A673 (cell line): ENCODE measurements around the gene SLC25A13. TPM values are rescaled to one million over a fixed set of nuclear protein-coding genes. Genes with fewer than 3 reads are reported as not detected.

Experiments used
- BruUV-seq: library from RNA; stranded (reverse); fragments of 400-500 nt; replicated peaks from 2 replicates; lab custom pipeline; 2021; lab: Mats Ljungman, UMichigan
- CTCF ChIA-PET: fragments of 300-600 bp; sonication (Branson Sonifier 250); formaldehyde crosslinking; loops from one replicate; lab custom pipeline; 2022; ENCODE audit warnings: antibody characterized with exemption; lab: Charles Lee
- POLR2A ChIA-PET: fragments of 300-600 bp; sonication (Branson Sonifier 250); formaldehyde crosslinking; loops from one replicate; lab custom pipeline; 2022; ENCODE audit warnings: antibody characterized with exemption; ENCODE audit not compliant: low non-redundant PET; lab: Charles Lee
- DNase-seq: peaks from one replicate; pipeline ENCODE4 v3.0.0-alpha.2; 2015; ENCODE audit warnings: low spot score
- H3K27ac ChIP-seq: fragments of 200-600 bp; sonication (generic); 2 replicates; pipeline ENCODE4 v1.5.1; 2016; ENCODE audit warnings: mixed run types, low read depth, mild to moderate bottlenecking, mixed read lengths, antibody characterized with exemption, low read length; ENCODE audit not compliant: poor library complexity, severe bottlenecking
- H3K27me3 ChIP-seq: fragments of 200-600 bp; sonication (generic); replicated peaks from 2 replicates; pipeline ENCODE4 v1.6.1; 2017; ENCODE audit warnings: mixed run types, low read depth, mild to moderate bottlenecking, mixed read lengths, antibody characterized with exemption, low read length; ENCODE audit not compliant: insufficient read depth, poor library complexity
- H3K36me3 ChIP-seq: fragments of 200-600 bp; sonication (generic); 2 replicates; pipeline ENCODE4 v1.6.1; 2016; ENCODE audit warnings: mixed run types, mild to moderate bottlenecking, mixed read lengths, antibody characterized with exemption, low read length; ENCODE audit not compliant: insufficient read depth, poor library complexity, severe bottlenecking
- H3K4me1 ChIP-seq: fragments of 200-600 bp; sonication (generic); 2 replicates; pipeline ENCODE4 v1.6.1; 2017; ENCODE audit warnings: mixed run types, mild to moderate bottlenecking, mixed read lengths, antibody characterized with exemption, low read length; ENCODE audit not compliant: insufficient read depth, poor library complexity, severe bottlenecking
- H3K4me3 ChIP-seq: fragments of 200-600 bp; sonication (generic); 2 replicates; pipeline ENCODE4 v1.5.1; 2016; ENCODE audit warnings: low read depth, mixed run types, mild to moderate bottlenecking, mixed read lengths, low read length; ENCODE audit not compliant: poor library complexity, severe bottlenecking
- H3K9me3 ChIP-seq: fragments of 200-600 bp; sonication (generic); 2 replicates; pipeline ENCODE4 v1.6.1; 2016; ENCODE audit warnings: mixed run types, low read depth, mild to moderate bottlenecking, mixed read lengths, antibody characterized with exemption, low read length; ENCODE audit not compliant: poor library complexity, severe bottlenecking
- CTCF ChIP-seq: fragments of 300-800, 200-600 bp; sonication (generic); conservative IDR thresholded peaks from 2 replicates; pipeline ENCODE4 v1.5.1; 2017; ENCODE audit warnings: low read depth, mild to moderate bottlenecking, antibody characterized with exemption, low read length, moderate library complexity, mixed read lengths
- EZH2 ChIP-seq: fragments of 200-600 bp; sonication (generic); IDR thresholded peaks from 2 replicates; pipeline ENCODE4 v1.6.1; 2017; ENCODE audit warnings: borderline replicate concordance, low read depth, mild to moderate bottlenecking, mixed read lengths, antibody characterized with exemption, low read length; ENCODE audit not compliant: poor library complexity, severe bottlenecking
- intact Hi-C: fragments of 100-400 bp; cut with micrococcal nuclease; formaldehyde crosslinking; loops from one replicate; pipeline ENCODE4 v1.10.0; 2022; ENCODE audit not compliant: unreplicated experiment
- total RNA-seq: library from RNA; stranded (reverse); gene quantifications from 2 replicates; pipeline ENCODE4 v1.2.3, GENCODE V29; 2021

The SLC25A13 gene
- total RNA-seq, 1 experiment from 2014 or later, result 22.7 TPM

GRCh38 chr7:96346293-96346953 lies 24.5 kb upstream of the SLC25A13 start:
- TF ChIP-seq CTCF (no peak), EZH2 (no peak)
- ChIA-PET POLR2A (no interaction called here), CTCF (no interaction called here)
- intact Hi-C loops, result no loop called here
- Histone ChIP-seq H3K4me1 (no peaks in the 10 kb centered on the region), H3K27ac (no peak overlapping the region), H3K27me3 (no peaks in the 10 kb centered on the region), H3K36me3 (no peaks in the 10 kb centered on the region), H3K4me3 (no peak overlapping the region), H3K9me3 (no peaks in the 10 kb centered on the region)
- BruUV-seq, result no TSS peak
- no peak for DNase-seq

DNA sequence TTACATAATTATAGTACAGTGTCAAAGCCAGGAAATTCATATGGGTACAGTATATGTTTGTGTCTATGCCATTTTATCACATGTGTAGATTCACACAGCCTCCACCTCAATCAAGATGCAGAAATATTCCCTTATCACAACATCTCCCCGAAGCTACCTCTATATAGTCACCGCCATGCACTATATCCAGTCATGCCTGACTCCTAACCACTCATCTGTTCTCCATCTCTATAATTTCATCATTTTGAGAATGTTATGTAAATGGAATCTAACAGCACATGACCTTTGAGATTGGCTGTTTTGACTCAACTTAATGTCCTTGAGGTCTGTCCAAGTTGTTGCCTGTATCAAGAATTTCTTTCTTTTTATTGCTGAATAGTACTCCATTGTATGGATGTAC lies 22.3 kb upstream of the SLC25A13 start:
- no peak overlapping the region for H3K27ac ChIP-seq
- no peaks in the 10 kb centered on the region for H3K36me3 ChIP-seq
- H3K9me3 ChIP-seq, result no peaks in the 10 kb centered on the region
- no TSS peak for BruUV-seq
- no peak overlapping the region for H3K4me3 ChIP-seq
- DNase-seq, result no peak
- intact Hi-C loops, result no loop called here
- TF ChIP-seq EZH2, result no peak
- POLR2A ChIA-PET, result no interaction called here
- CTCF ChIA-PET, result no interaction called here
- H3K4me1 ChIP-seq, result no peaks in the 10 kb centered on the region
- no peaks in the 10 kb centered on the region for H3K27me3 ChIP-seq

- no peak for DNase-seq
- Histone ChIP-seq H3K27me3 (no peaks in the 10 kb centered on the region), H3K4me3 (no peak overlapping the region), H3K4me1 (no peaks in the 10 kb centered on the region), H3K9me3 (no peaks in the 10 kb centered on the region), H3K27ac (no peak overlapping the region), H3K36me3 (no peaks in the 10 kb centered on the region)
- no peak for TF ChIP-seq EZH2
- no peak for TF ChIP-seq CTCF
- no TSS peak for BruUV-seq
- intact Hi-C loops, result no loop called here
- ChIA-PET POLR2A (no interaction called here), CTCF (no interaction called here)
Measured at GRCh38 chr7:96342049-96342448, 20.2 kb upstream of the SLC25A13 start.

DNA sequence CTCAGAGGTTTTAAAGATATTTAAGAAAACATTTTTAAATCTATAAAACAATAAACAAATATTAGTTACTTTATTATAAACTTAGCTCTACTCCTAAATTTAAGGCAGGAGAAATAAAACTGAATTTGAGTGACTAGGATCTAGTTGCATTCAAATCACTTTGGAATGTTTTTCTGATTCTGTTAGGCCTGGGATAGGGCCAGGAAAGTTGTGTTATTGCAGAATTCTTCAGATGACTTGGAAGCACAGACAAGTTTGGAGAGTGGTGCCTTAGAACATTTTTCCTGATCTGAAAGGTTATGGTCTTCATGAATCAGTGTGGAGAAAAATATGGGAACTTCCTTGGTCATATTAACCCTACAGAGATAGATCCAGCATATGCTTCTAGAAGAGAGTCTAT lies 15.6 kb upstream of the SLC25A13 start:
- no peaks in the 10 kb centered on the region for H3K4me1 ChIP-seq
- no peaks in the 10 kb centered on the region for H3K36me3 ChIP-seq
- no peak for DNase-seq
- intact Hi-C loops, result no loop called here
- H3K9me3 ChIP-seq, result no peaks in the 10 kb centered on the region
- TF ChIP-seq CTCF (no peak), EZH2 (no peak)
- POLR2A ChIA-PET, result no interaction called here
- no peaks in the 10 kb centered on the region for H3K27me3 ChIP-seq
- no TSS peak for BruUV-seq
- H3K27ac ChIP-seq, result no peak overlapping the region
- CTCF ChIA-PET, result no interaction called here
- H3K4me3 ChIP-seq, result no peak overlapping the region
